Activated naive CD4-positive, alpha-beta T cell treated with anti-CD3 and anti-CD28 coated beads, Interleukin-2, amount 50 U/mL, for 24 hours (primary cell): ENCODE results near the gene SLC9A3.
"Not testable (repeated sequence)": the region's sequence is repeated elsewhere in the genome, so short reads cannot be mapped to it uniquely, and the experiment has no call there.

ENCODE experiments used
- H3K27ac Mint-ChIP-seq: one replicate; pipeline ENCODE4 v1.8.0; 2021; ENCODE audit warnings: mild to moderate bottlenecking, mixed read lengths
- H3K27me3 Mint-ChIP-seq: one replicate; pipeline ENCODE4 v1.8.0; 2021; ENCODE audit warnings: mixed read lengths
- H3K36me3 Mint-ChIP-seq: one replicate; pipeline ENCODE4 v1.8.0; 2021; ENCODE audit warnings: mixed read lengths
- H3K4me1 Mint-ChIP-seq: one replicate; pipeline ENCODE4 v1.8.0; 2021; ENCODE audit warnings: mixed read lengths
- H3K4me3 Mint-ChIP-seq: one replicate; pipeline ENCODE4 v1.8.0; 2021; ENCODE audit warnings: mild to moderate bottlenecking, mixed read lengths
- H3K9me3 Mint-ChIP-seq: one replicate; pipeline ENCODE4 v1.8.0; 2021; ENCODE audit warnings: mixed read lengths

SLC9A3 gene

DNA sequence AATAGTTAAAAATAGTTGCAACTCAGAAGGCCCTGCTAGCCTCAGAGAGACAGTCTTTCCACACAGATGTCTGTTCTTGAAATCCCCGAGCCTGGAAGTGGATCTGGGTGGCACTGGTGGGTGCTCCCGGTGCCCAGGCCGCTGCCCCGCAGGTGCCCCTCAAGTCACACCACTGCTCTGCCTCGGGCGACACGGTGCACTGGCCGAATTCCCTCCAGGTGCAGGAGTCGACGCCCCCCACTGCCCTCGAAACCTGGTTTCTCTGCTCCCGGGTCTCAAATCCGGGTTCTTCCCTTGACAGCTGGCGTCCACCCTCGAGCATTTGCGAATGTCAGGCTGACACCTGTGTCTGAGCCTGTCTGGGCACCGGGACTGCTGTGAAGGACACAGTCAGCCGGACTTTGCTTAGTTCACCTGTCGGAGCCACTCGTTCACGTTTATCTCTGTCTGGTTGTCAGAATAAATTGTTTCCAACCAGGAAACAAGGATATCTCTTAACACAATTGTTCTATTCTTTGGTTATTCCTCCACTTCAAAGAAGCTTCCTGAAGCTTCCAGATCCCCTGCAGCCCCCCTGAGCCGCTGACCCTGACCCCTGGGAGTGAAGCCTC is 27.1 kb downstream of the SLC9A3 start:
- Mint-ChIP-seq H3K36me3 (no peaks in the 10 kb centered on the region), H3K27ac (no peak overlapping the region)

DNA sequence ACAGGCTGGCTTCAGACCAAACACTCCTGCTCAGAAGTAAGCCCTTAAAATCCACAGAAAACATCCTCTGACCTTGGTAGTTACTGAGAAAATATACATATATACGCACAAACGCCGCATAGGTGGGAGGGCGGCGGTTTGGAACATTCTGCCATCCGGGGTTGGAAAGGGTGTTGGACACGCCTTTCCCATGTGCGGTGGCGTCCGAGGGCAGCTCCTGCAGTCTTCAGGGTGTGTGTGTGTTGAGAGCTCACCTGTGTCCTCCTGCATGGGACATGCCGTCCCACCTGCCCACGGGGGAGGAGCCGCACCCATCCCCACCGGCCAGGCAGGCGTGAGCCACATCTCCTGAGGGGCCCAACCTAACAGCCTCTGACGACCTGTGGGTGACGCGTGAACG is 28.2 kb downstream of the SLC9A3 start:
- H3K27me3 Mint-ChIP-seq = peaks cover 2% of the 10 kb centered on the region
- no peak overlapping the region for H3K27ac Mint-ChIP-seq
- no peaks in the 10 kb centered on the region for H3K36me3 Mint-ChIP-seq
- no peaks in the 10 kb centered on the region for H3K9me3 Mint-ChIP-seq
- no peak overlapping the region for H3K4me3 Mint-ChIP-seq
- no peaks in the 10 kb centered on the region for H3K4me1 Mint-ChIP-seq

More for the DNA sequence above, 27.1 kb downstream of the SLC9A3 start:
- Mint-ChIP-seq H3K27me3 (peaks cover 2% of the 10 kb centered on the region), H3K9me3 (no peaks in the 10 kb centered on the region), H3K4me3 (no peak overlapping the region), H3K4me1 (no peaks in the 10 kb centered on the region)

DNA sequence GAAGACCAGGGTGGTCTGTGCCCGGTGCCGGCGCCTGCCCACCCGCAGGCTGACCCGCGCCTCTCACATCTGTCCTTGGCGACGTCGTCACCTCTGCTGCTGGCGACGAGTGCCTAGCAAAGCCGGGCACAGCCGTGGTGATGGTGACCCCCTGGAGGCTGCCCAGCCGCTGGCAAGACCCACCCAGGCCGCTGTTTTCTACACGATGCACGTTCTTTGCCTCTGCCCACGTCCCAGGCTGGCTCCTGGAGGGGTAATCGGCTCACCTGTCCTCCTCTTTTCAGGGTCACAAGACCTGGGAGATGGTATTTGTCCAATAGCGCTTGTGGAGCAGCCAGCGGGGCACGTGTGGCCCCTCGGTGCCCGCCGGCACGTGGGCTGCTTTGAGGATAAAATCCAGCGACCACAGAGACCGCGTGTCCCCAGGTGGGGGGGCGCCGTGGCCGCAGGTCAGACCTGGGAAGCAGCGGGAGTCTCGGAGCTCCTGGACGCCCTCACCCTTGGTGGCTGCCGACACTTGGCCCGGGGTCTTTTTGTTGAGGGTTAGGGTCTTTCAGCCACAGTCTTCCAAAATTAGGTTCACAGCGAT is 29.5 kb downstream of the SLC9A3 start:
- Mint-ChIP-seq H3K4me1 (no peaks in the 10 kb centered on the region), H3K9me3 (no peaks in the 10 kb centered on the region), H3K4me3 (no peak overlapping the region), H3K27ac (no peak overlapping the region), H3K27me3 (peaks cover 2% of the 10 kb centered on the region), H3K36me3 (no peaks in the 10 kb centered on the region)

DNA sequence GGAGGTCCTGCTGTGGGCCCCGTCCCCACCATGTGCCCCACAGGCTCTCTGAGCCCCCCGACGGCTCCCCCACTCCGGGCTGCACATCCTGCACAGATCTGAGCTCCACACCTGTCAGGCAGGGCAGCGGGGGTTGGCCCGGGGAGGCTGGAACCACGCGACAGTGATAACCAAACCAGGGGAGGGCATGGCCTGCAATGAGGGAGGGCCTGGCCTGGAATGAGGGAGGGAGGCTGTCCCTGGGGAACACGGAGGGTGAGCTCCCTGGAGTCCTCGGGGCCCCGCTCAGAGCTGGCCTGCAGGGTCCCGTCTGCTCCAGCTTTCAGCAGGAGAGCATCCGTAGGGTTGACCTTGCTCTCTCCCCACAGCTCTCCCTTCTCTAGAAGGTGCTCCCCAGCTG is 30.5 kb downstream of the SLC9A3 start:
- Mint-ChIP-seq H3K27ac (no peak overlapping the region), H3K4me3 (no peak overlapping the region), H3K36me3 (no peaks in the 10 kb centered on the region), H3K27me3 (peaks cover 2% of the 10 kb centered on the region), H3K4me1 (no peaks in the 10 kb centered on the region), H3K9me3 (no peaks in the 10 kb centered on the region)

DNA sequence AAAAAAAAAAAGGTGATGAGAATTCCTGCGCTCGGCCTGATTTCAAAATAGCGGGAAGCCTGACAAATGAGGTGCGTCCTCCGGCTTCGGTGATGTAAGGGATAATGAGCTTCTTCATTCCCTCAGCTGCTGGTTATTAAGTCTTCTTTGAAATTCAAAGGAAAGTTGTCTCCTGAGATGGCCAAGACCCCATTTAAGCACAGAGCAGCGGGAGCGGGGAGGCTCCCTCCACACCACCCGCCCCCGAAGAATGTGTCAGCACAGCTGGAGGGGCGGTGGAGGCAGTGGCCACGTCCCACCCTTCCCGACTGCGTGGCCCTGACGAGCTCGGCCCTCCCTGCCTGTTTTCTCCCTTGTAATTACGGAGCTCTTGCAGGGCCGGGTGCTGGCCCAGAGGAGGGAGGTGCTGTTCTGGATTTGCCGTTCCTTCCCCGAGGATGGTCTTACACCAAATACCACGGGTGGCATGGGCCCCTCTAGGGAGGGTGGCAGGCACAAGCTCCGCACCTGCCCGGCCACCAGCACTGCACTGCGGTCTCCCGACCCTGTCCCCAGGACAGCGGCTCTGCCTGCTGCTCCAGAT is 31.0 kb downstream of the SLC9A3 start:
- no peaks in the 10 kb centered on the region for H3K9me3 Mint-ChIP-seq
- H3K27ac Mint-ChIP-seq = no peak overlapping the region
- no peak overlapping the region for H3K4me3 Mint-ChIP-seq
- peaks cover 2% of the 10 kb centered on the region for H3K27me3 Mint-ChIP-seq
- H3K4me1 Mint-ChIP-seq = no peaks in the 10 kb centered on the region
- no peaks in the 10 kb centered on the region for H3K36me3 Mint-ChIP-seq

DNA sequence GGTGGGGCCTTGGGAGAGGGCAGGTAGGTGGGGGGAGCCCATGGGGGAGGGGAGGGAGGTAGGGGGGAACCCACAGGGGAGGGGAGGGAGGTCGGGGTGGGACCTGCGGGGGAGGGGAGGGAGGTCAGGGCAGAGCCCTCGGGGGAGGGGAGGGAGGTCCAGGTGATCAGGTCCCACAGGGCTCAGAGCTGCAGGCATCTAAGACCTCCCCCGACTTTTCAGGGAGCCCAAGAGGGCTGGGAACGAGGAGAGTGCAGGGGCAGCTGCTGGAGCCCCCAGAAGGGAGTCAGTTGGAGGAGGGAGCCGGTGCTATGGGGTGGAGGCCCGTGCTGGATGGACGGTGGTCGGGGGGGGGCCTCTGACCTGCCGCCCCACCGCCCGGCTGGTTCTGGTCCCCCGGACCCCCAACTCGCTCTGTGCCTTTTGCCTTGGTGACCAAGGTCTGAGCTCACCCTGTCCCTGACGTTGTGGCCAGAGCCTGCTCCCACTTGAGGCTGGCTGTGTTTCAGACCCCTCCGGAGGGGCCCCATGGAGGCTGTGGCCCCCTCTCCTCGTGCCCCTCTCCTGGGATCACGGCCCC is 31.8 kb downstream of the SLC9A3 start:
- Mint-ChIP-seq H3K4me1 (no peaks in the 10 kb centered on the region), H3K9me3 (no peaks in the 10 kb centered on the region), H3K4me3 (no peak overlapping the region), H3K36me3 (no peaks in the 10 kb centered on the region), H3K27me3 (no peaks in the 10 kb centered on the region), H3K27ac (no peak overlapping the region)

DNA sequence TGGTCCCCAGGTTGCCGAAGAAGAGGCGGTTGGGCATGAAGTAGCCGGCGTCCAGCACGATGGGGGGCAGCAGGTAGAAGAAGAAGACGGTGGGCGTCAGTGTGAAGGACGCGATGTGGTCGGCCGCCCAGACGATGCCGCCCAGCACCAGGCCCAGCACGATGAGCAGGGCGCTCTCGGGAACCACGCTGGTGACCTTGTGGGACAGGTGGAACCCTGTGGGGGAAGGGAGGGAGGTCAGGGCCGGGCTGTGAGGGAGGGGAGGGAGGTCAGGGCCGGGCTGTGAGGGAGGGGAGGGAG is 32.4 kb downstream of the SLC9A3 start:
- Mint-ChIP-seq H3K27ac (no peak overlapping the region), H3K36me3 (no peaks in the 10 kb centered on the region), H3K4me1 (no peaks in the 10 kb centered on the region), H3K9me3 (no peaks in the 10 kb centered on the region), H3K27me3 (no peaks in the 10 kb centered on the region), H3K4me3 (no peak overlapping the region)

DNA sequence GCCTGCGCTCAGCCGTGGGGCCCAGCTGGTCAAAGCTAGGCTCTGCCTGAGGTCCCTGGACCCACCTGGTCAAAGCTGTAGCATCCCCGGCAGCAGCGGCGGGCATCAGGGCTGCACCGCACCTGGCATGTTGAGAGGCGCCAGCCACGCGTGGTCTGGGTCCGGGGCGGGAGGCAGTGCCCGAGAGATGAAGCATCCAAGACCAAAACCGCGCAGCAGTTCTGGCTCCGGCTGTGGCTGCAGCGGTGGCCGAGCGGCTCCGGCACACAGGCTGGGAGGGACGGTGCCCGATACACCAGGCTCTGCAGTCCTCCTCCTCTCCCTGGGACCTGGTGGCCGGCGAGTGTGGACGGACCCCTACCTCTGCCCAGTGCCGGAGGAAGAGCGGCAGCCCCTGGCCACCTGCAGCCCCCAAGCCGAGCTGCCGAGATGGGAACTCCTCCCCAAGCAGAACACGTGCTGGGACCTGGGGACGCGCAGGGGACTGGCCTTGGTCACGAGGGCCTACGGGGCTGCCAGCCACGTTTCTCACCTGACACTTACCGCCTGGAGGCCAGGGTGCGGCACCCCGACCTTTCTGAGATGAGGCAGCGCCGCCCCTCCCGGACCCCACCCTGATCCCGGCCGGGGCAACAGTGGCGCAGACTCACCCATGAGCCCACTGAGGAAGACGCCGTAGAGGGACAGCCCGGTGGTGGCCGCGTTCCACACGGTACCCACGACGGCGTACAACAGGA is 33.0 kb downstream of the SLC9A3 start:
- no peaks in the 10 kb centered on the region for H3K9me3 Mint-ChIP-seq
- no peak overlapping the region for H3K27ac Mint-ChIP-seq
- H3K4me1 Mint-ChIP-seq = peaks cover 2% of the 10 kb centered on the region
- no peaks in the 10 kb centered on the region for H3K36me3 Mint-ChIP-seq
- H3K27me3 Mint-ChIP-seq = no peaks in the 10 kb centered on the region
- H3K4me3 Mint-ChIP-seq = no peak overlapping the region

DNA sequence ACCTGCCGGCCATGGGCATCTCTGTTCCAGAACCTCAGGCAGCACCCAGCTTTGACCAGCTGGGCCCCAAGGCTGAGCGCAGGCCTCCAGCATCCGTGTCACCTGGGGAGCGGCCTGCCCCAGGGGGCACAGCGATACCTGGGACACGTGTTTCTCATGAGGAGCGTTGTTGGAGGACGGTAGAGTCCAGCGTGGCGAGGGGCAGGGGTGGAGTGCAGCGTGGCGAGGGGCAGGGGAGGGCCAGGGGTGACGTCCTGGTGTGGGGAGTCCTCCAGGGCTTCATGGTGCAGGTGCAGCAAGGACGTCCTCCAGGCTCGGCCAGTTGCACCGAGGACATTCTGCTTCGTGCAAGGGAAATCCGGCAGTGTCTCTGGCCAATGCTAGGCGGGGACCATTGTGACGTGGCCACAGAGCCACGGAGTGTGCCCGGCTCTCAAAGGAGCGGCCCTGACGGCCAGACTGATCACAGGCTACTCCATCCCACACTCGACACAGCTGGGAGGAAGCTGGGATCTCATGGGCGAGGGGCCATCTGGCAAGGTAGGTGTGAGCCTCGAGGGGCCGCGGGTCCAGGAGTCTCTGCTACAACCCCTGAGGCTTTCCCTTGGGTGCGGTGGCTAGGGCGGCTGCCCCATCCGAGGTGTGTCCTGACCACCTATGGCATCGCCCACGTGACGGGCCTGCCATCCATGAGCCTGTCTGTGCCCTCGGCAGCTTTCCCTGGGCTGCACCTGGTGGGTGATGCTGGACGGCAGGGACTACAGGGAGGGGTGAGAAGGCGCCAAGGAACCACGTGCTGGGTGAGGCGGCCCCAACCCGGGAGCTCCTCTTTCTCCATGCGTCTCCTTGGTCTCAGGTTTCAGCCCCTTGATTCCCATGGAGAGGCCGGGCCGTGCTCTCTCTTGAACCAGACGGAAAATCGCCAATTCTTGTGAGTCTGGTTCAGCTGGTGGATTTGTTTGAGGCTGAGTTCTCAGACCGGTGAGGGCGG is 33.8 kb downstream of the SLC9A3 start:
- Mint-ChIP-seq H3K36me3 (no peaks in the 10 kb centered on the region), H3K9me3 (no peaks in the 10 kb centered on the region), H3K27me3 (no peaks in the 10 kb centered on the region), H3K27ac (no peak overlapping the region), H3K4me1 (peaks cover 3% of the 10 kb centered on the region), H3K4me3 (no peak overlapping the region)

DNA sequence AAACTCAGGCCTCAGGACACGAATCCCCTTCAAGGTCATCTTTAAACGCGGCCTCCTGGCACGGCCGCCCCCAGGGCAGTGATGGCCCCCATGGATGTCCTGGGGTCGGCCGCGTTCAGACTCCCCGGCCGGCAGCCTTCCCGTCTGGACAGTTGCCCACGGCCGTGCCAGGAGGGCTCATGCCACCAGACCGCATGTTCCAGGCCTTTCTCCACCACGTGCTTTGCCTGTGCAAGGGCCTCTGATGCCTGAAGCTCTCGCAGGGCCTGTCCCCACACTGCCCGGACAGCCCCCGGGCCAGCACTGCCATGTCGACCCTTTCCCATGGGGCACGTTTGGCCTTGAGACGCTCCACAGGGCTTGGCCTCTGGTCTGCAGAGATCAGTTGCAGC is 34.6 kb downstream of the SLC9A3 start:
- Mint-ChIP-seq H3K4me1 (peaks cover 3% of the 10 kb centered on the region), H3K36me3 (no peaks in the 10 kb centered on the region), H3K27ac (no peak overlapping the region), H3K9me3 (no peaks in the 10 kb centered on the region), H3K27me3 (no peaks in the 10 kb centered on the region), H3K4me3 (no peak overlapping the region)

DNA sequence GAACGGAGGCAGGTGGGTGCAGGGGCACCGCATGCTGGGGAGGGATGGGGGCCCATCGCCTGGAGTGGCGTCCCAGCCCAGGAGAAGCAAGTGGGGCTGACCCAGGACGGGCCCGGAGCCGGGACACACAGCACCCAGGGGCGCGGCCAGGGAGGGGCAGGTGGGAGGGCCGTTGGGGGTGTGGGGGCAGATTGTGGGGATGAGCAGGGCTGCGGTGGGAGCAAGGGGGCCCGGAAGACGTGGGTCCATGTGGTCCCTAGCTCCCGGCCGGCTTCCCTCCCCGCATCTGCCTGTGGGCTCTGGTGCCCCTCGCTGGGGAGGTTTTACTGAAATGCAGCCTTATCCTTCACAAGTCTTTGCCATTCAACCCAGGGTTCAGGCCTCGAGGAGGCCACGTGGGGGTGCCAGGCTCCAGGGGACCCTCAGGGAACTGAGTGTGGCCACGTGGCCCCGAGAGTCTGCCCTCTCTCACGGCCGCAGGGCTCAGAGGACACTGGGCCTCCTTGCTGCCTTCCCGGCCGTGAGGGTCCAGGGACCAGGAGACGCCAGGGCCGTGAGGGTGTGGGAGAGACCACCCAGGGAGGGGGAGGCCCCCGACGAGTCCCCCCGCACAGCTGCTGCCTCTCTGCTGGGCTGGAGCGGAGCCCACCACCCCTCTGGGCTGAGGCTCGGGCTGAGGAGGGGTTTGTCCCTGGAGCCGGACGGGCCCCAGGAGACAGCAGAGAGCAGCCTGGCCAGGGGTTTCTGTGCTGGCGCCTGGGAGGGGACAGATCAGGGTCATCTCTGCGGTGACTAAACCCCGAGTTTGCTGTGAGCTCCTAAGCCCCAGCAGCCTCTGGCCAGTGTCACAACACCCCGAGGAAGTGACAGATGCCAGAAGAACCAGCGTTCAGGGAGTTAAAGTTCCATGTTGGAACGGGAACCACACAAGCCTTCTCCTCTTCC is 35.2 kb downstream of the SLC9A3 start:
- Mint-ChIP-seq H3K27ac (no peak overlapping the region), H3K27me3 (no peaks in the 10 kb centered on the region), H3K9me3 (no peaks in the 10 kb centered on the region), H3K36me3 (no peaks in the 10 kb centered on the region), H3K4me1 (peaks cover 3% of the 10 kb centered on the region), H3K4me3 (no peak overlapping the region)

DNA sequence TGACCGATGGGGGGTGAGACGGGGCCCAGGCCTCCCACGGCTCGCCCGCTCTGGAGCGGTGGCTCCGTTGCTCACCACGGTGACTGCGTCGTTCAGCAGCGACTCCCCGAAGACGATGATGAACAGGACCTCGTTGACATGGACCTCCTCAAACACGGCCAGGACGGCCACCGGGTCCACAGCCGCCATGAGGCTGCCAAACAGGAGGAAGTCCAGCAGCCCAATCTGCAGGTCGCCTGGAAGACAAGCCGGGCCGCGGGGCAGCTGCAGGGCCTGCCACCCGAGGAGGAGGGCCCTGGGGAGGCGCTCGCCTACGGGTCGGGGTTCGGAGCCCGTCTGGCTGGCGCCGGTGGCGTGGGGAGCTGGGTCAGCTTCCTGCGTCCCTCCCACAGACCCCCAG is 36.0 kb downstream of the SLC9A3 start:
- Mint-ChIP-seq H3K27me3 (no peaks in the 10 kb centered on the region), H3K4me1 (peaks cover 3% of the 10 kb centered on the region), H3K9me3 (no peaks in the 10 kb centered on the region), H3K36me3 (no peaks in the 10 kb centered on the region), H3K27ac (no peak overlapping the region), H3K4me3 (no peak overlapping the region)

DNA sequence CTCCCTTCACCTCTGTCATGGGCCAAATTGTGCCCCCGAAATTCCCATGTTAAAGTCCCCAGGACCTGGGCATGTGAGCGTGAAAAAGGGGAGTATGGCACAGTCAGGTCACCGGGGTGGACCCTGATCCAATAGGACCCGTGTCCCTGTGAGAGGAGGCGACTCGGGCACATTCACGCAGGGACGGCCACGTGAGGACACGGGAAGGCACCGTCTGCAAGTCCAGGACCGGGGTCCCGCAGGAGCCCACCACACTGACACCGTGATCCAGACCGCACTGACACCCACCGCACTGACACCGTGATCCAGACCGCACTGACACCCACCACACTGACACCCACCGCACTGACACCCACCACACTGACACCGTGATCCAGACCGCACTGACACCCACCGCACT is 37.7 kb downstream of the SLC9A3 start:
- H3K4me1 Mint-ChIP-seq, H3K4me3 Mint-ChIP-seq: not testable (repeated sequence)

DNA sequence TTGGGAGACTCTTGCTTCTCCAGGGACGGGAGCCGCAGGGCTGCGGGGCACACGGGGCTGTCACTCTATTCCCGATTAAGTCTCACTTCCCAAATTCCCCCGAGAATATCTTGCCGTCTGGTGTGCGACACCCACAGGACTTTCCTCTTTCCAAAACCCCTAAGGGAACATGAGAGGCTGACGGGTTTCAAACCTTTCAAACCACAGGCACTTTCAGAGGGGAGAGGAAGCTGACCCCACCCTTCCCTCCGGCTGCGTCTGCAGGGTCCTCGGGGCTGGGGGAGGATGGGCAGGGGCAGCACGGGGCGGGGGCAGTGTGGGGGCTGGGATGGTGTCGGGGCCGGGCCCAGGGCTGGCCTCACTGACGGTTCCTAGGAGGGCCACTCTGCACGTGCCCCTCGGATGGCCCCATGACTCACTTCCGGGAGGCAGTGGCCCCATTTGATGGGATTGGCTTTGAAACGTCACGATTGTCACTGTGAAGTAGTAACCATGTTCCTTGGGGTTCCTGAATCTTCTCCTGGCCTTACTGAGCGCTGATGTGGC is 38.2 kb downstream of the SLC9A3 start:
- Mint-ChIP-seq H3K9me3 (no peaks in the 10 kb centered on the region), H3K27me3 (peaks cover 1% of the 10 kb centered on the region), H3K36me3 (no peaks in the 10 kb centered on the region), H3K27ac (no peak overlapping the region), H3K4me3 (no peak overlapping the region), H3K4me1 (peaks cover 3% of the 10 kb centered on the region)

More for the DNA sequence above, 37.7 kb downstream of the SLC9A3 start:
- H3K27me3 Mint-ChIP-seq, H3K36me3 Mint-ChIP-seq, H3K9me3 Mint-ChIP-seq, H3K27ac Mint-ChIP-seq: not testable (repeated sequence)
